IMR-90 (cell line): ENCODE data around the gene PTCH2. TPM values are rescaled to one million over a fixed set of nuclear protein-coding genes. Genes with fewer than 3 reads are reported as not detected.

Source experiments
- ATAC-seq: fragments of 200-7000 bp; cut with Tn5 transposase; 2 replicates; pipeline ENCODE4 v1.9.1; 2020; ENCODE audit warnings: low read depth, mild to moderate bottlenecking, moderate library complexity
- BruUV-seq: library from RNA; stranded (reverse); fragments of 400-500 nt; replicated peaks from 2 replicates; lab custom pipeline; 2021; lab: Mats Ljungman, UMichigan
- CTCF ChIA-PET: fragments of 300-600 bp; formaldehyde crosslinking; extraction: SDS; loops from one replicate; lab custom pipeline; 2021; ENCODE audit warnings: antibody characterized with exemption; lab: Yijun Ruan, JAX
- POLR2A ChIA-PET: fragments of 300-600 bp; sonication (Branson Sonifier 250); formaldehyde crosslinking; loops from one replicate; lab custom pipeline; 2022; ENCODE audit warnings: antibody characterized with exemption; ENCODE audit not compliant: unreplicated experiment; lab: Charles Lee
- DNase-seq: peaks from one replicate; pipeline ENCODE4 v3.0.0; 2013
- H2AFZ ChIP-seq: replicated peaks from 2 replicates; pipeline ENCODE3; 2013; ENCODE audit warnings: low read length, mild to moderate bottlenecking; ENCODE audit not compliant: poor library complexity
- H2AK5ac ChIP-seq: 2 replicates; pipeline ENCODE4 v1.6.1; 2013; ENCODE audit warnings: low read depth, low read length, inconsistent platforms
- H2AK9ac ChIP-seq: replicated peaks from 2 replicates; pipeline ENCODE3; 2013; ENCODE audit warnings: mild to moderate bottlenecking, low read depth, low read length, moderate library complexity; ENCODE audit not compliant: poor library complexity
- H2BK120ac ChIP-seq: 2 replicates; pipeline ENCODE4 v1.6.1; 2013; ENCODE audit warnings: low read depth, low read length, inconsistent platforms
- H2BK15ac ChIP-seq: 3 replicates; pipeline ENCODE4 v1.6.1; 2013; ENCODE audit warnings: low read depth, low read length, inconsistent platforms
- H2BK20ac ChIP-seq: 2 replicates; pipeline ENCODE4 v1.6.1; 2013; ENCODE audit warnings: low read depth, mild to moderate bottlenecking, inconsistent platforms, low read length, moderate library complexity
- H2BK5ac ChIP-seq: 2 replicates; pipeline ENCODE4 v1.6.1; 2013; ENCODE audit warnings: mild to moderate bottlenecking, low read depth, low read length, inconsistent platforms; ENCODE audit not compliant: poor library complexity, severe bottlenecking
- H3K14ac ChIP-seq: replicated peaks from 2 replicates; pipeline ENCODE4 v1.6.1; 2013; ENCODE audit warnings: low read depth, low read length, inconsistent platforms
- H3K18ac ChIP-seq: 2 replicates; pipeline ENCODE4 v1.6.1; 2013; ENCODE audit warnings: low read depth, low read length, control low read depth
- H3K23ac ChIP-seq: 2 replicates; pipeline ENCODE4 v1.6.1; 2013; ENCODE audit warnings: low read depth, low read length, inconsistent platforms
- H3K27ac ChIP-seq: 2 replicates; pipeline ENCODE4 v1.5.1; 2013; ENCODE audit warnings: mild to moderate bottlenecking, control low read depth, low read length; ENCODE audit not compliant: insufficient read depth
- H3K27me3 ChIP-seq: 2 replicates; pipeline ENCODE4 v1.6.1; 2013; ENCODE audit warnings: low read length; ENCODE audit not compliant: control insufficient read depth, insufficient read depth
- H3K36me3 ChIP-seq: 2 replicates; pipeline ENCODE4 v1.6.1; 2013; ENCODE audit warnings: low read length, mixed read lengths; ENCODE audit not compliant: control insufficient read depth, insufficient read depth
- H3K4ac ChIP-seq: 2 replicates; pipeline ENCODE4 v1.6.1; 2013; ENCODE audit warnings: low read depth, low read length, inconsistent platforms
- H3K4me1 ChIP-seq: 2 replicates; pipeline ENCODE4 v1.6.1; 2013; ENCODE audit warnings: low read length, mixed read lengths; ENCODE audit not compliant: control insufficient read depth, insufficient read depth
- H3K4me2 ChIP-seq: 2 replicates; pipeline ENCODE4 v1.6.1; 2013; ENCODE audit warnings: low read depth, mild to moderate bottlenecking, control low read depth, low read length, moderate library complexity
- H3K4me3 ChIP-seq: 2 replicates; pipeline ENCODE4 v1.5.1; 2013; ENCODE audit warnings: low read depth, mild to moderate bottlenecking, control low read depth, low read length, moderate library complexity; ENCODE audit not compliant: insufficient read depth
- H3K56ac ChIP-seq: 2 replicates; pipeline ENCODE4 v1.6.1; 2013; ENCODE audit warnings: low read length, inconsistent platforms; ENCODE audit not compliant: insufficient read depth; ENCODE audit errors: extremely low read depth
- H3K79me1 ChIP-seq, 2 experiments: 2 replicates each; pipeline ENCODE4 v1.6.1; 2013; ENCODE audit warnings: low read length in 2 of 2, inconsistent platforms in 1 of 2, low read depth in 1 of 2
- H3K9ac ChIP-seq: 2 replicates; pipeline ENCODE4 v1.6.1; 2013; ENCODE audit warnings: low read depth, low read length, control low read depth
- H3K9me1 ChIP-seq: 2 replicates; pipeline ENCODE4 v1.6.1; 2013; ENCODE audit warnings: low read length, inconsistent platforms; ENCODE audit not compliant: insufficient read depth
- H3K9me3 ChIP-seq: 2 replicates; pipeline ENCODE4 v1.6.1; 2013; ENCODE audit warnings: low read length; ENCODE audit not compliant: control insufficient read depth, insufficient read depth
- H4K20me1 ChIP-seq: 2 replicates; pipeline ENCODE4 v1.6.1; 2013; ENCODE audit warnings: low read length, inconsistent platforms; ENCODE audit not compliant: insufficient read depth
- H4K5ac ChIP-seq: 2 replicates; pipeline ENCODE4 v1.6.1; 2013; ENCODE audit warnings: mild to moderate bottlenecking, low read depth, low read length, control low read depth
- H4K8ac ChIP-seq, 2 experiments: 2 replicates each; pipeline ENCODE4 v1.6.1; 2013; ENCODE audit warnings: low read depth in 2 of 2, low read length in 2 of 2, control low read depth in 1 of 2, inconsistent platforms in 1 of 2
- H4K91ac ChIP-seq: 2 replicates; pipeline ENCODE4 v1.6.1; 2013; ENCODE audit warnings: low read depth, low read length, inconsistent platforms; ENCODE audit not compliant: insufficient read depth
- NFE2L2 ChIP-seq: fragments of 150-350 bp; IDR thresholded peaks from 2 replicates; pipeline ENCODE4 v1.6.1; 2016; ENCODE audit warnings: low read depth, mild to moderate bottlenecking, low read length
- RFX5 ChIP-seq: IDR thresholded peaks from 2 replicates; pipeline ENCODE4 v1.8.0; 2012; ENCODE audit warnings: low read depth, mild to moderate bottlenecking, low read length, moderate library complexity
- WGBS, 2 experiments: methylation state at CpG; one replicate each; pipeline versions ENCODE4 v1.1.5 to v1.1.7; 2013; ENCODE audit warnings: missing lambda C conversion rate in 2 of 2; ENCODE audit not compliant: insufficient read length in 1 of 2; ENCODE audit errors: extremely low coverage in 2 of 2; 5-methylcytosine and 5-hydroxymethylcytosine counted together
- dilution Hi-C: fragments of 300-500 bp; cut with HindIII; formaldehyde crosslinking; loops from one replicate; pipeline ENCODE4 v1.14.3; 2018; ENCODE audit warnings: low sequenced_read_pairs; ENCODE audit not compliant: unreplicated experiment
- in situ Hi-C: fragments of 300-500 bp; cut with MboI; formaldehyde crosslinking; loops from 3 replicates; pipeline ENCODE4 v1.14.3; 2019; ENCODE audit warnings: low sequenced_read_pairs, inconsistent platforms, mixed read lengths
- intact Hi-C: fragments of 100-400 bp; cut with micrococcal nuclease; formaldehyde crosslinking; loops from 2 replicates; pipeline ENCODE4 v1.10.0; 2022
- polyA plus RNA-seq, 3 experiments: library from polyadenylated mRNA; depleted of rRNA; stranded (reverse); fragments of >200 nt; gene quantifications; 2 replicates each; pipeline ENCODE4 v1.2.3, GENCODE V29; 2012; ENCODE audit warnings: low replicate concordance in 1 of 3
- total RNA-seq: library from RNA; depleted of rRNA; stranded (reverse); fragments of >200 nt; gene quantifications from 2 replicates; pipeline ENCODE4 v1.2.3, GENCODE V29; 2012

PTCH2 gene
- total and polyA plus RNA-seq, 2 of the 4 experiments (the other 2 are of a cell fraction): under 0.01 to 0.56 TPM

DNA sequence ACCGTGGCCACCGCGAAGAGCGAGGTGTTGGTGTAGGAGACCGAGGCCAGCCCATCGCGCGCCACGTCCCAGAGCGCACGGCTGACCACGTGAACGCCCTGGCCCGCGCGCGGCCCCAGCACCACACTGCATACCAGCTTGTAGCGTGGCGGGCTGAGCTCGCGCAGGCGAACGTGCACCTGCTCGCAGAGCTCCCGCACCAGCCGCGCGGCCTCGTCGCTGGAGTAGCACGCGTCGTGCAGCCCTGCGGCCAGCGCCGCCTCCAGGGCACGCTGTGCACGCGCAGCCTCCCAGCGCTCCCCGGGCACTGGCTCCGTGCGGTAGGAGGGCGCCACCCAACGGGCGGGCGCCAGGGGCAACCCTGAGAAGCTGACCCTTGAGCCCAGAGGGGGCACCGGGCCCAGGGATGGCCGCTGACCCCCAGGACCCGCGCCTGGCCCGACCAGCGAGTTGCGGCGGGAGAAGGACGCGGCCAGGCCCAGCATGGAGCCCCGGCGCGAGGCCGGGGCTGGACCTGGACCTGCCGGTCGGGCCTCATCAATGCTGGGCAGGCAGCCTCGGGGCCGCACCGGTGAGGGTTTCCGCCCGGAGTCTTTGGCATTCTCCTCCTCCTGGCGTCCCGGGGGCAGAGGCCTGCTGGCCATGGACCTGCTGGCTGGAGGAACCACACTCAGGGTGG, 36.9 kb downstream of the PTCH2 start:
- Histone ChIP-seq H2BK5ac (peak overlapping the region; percentile 99), H2AFZ (no peak overlapping the region), H3K14ac (peak overlapping the region; percentile 92), H4K5ac (peak overlapping the region; percentile 33), H3K4me3 (no peak overlapping the region), H3K23ac (peak overlapping the region; percentile 89; the same call in 1 of the 2 replicates), H4K20me1 (peaks cover 25% of the 10 kb centered on the region), H3K36me3 (peaks cover 39% of the 10 kb centered on the region), H3K9me1 (peaks cover 33% of the 10 kb centered on the region), H3K18ac (peak overlapping the region; percentile 62; the same call in 1 of the 2 replicates), H3K4me2 (no peak overlapping the region), H3K4me1 (peaks cover 50% of the 10 kb centered on the region), H3K27me3 (no peaks in the 10 kb centered on the region), H2AK9ac (peak overlapping the region; percentile 94), H4K91ac (peak overlapping the region; percentile 97), H2BK20ac (peak overlapping the region; percentile 84), H3K56ac (no peak overlapping the region), H3K9ac (0 out of 2 replicates have a peak overlapping the region, but pooled peaks have one; percentile 30), H2BK120ac (peak overlapping the region; percentile 89), H3K79me1 (peaks cover 31 to 72% of the 10 kb centered on the region in 2 experiments), H2BK15ac (peak overlapping the region; percentile 85), H3K27ac (peak overlapping the region; percentile 86), H3K4ac (peak overlapping the region; percentile 88), H2AK5ac (peak overlapping the region; percentile 97), H4K8ac (peak overlapping the region; percentile 92 to 94; a peak in 3 of 4 replicates), H3K9me3 (no peaks in the 10 kb centered on the region)
- dilution Hi-C loops: no loop called here
- DNase-seq (no peak), ATAC-seq (no peak)
- intact Hi-C loops: loop anchor here (5.0 to 10.0 kb wide), 2 partner anchors 74 to 499 kb away; partner anchors contain the start of gene RNU5D-1
- CTCF ChIA-PET: no interaction called here
- WGBS, 2 experiments: 92% methylated on average over 43 of the region's 70 CpGs; no CpG with 5 or more reads in 1 of the 2 experiments
- POLR2A ChIA-PET: interaction anchor here (3.7 kb wide), 1 partner anchor 12 kb away, joined by 30 read pairs; no protein-coding TSS in a partner anchor
- TF ChIP-seq RFX5 (no peak), NFE2L2 (no peak)
- in situ Hi-C loops: no loop called here
- no TSS peak for BruUV-seq
